Measurements from ENCODE around the gene RNU4-1. TPM values are rescaled to one million over a fixed set of nuclear protein-coding genes. Genes with fewer than 3 reads are reported as not detected.
A peak's percentile ranks its signal among the peaks of the same experiment; 100 is the strongest.

RNU4-1 gene
- total RNA-seq, 1 experiment from 2014 or later, result under 0.01 TPM

DNA sequence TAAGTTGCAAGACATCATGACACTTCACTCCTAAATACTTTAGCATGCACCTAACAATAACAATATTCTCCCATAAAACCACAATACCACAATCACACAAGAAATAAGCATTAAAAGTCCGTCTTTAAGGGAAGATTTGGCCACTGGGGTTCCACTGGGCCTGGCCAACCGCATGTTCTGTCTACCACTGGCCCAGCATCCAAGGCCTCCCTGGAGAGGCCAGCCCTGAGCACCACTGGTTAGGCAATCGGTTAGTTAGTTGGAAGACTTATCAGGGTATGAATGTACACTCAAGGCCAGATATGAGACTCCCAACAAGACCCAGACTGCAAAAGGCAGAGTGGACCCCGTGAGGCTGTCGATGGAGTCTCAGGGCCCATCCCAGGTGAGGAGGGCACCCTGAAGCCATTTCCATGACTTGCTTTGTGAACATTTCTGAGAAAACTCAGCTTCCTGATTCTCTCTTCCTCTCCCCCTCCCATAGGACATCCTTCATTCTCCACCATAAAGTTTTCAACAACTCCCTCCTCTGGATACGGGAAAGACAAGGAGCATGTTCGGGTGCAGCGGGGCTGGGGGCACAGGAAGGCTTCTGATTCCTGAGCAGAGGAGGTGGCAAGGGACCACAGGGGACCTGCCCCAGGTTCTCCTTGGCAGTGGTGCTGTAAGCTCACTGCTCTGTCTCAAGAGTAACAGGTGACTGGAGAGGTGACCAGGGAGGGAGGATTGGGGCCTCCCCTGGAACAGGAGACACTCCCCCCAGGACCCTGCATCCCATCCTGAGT lies 33.4 kb downstream of the RNU4-1 start:
- Histone ChIP-seq H3K9ac (ENCODE audit: low read length) (no peak overlapping the region), H3K9me2 (replicated peaks; ENCODE audit: low read length) (no peaks in the 10 kb centered on the region), H3K36me3 (ENCODE audit: low read depth, low read length) (peaks cover 50% of the 10 kb centered on the region), H3K27ac (ENCODE audit: low read length) (peak overlapping the region; percentile 7; the same call in 1 of the 2 replicates), H2AFZ (ENCODE audit: low read length) (no peak overlapping the region), H3K9me3 (ENCODE audit: low read length) (no peaks in the 10 kb centered on the region), H3K4me3 (ENCODE audit: low read length) (no peak overlapping the region), H3K4me1 (ENCODE audit: insufficient read depth, low read length) (peaks cover 68% of the 10 kb centered on the region), H3K4me2 (ENCODE audit: low read length) (peak overlapping the region; percentile 50), H3F3A (ENCODE audit: low read length, unreplicated experiment) (peaks cover 17% of the 10 kb centered on the region), H3K27me3 (ENCODE audit: low read length) (no peaks in the 10 kb centered on the region), H3K79me2 (ENCODE audit: low read length) (peaks cover 100% of the 10 kb centered on the region), H4K20me1 (ENCODE audit: low read length) (peaks cover 46% of the 10 kb centered on the region)
- ChIA-PET CTCF (no interaction called here), POLR2A (ENCODE audit: unreplicated experiment) (interaction anchor here (0.5 to 1.0 kb wide), 2 partner anchors 29 to 58 kb away, joined by 3 read pairs; no protein-coding TSS in a partner anchor)
- no TSS peak for BruUV-seq (replicated peaks)
- no peak for DNase-seq
- ATAC-seq, result no peak
- intact Hi-C loops (cut with micrococcal nuclease), result no loop called here
- TF ChIP-seq, protein P1, sequence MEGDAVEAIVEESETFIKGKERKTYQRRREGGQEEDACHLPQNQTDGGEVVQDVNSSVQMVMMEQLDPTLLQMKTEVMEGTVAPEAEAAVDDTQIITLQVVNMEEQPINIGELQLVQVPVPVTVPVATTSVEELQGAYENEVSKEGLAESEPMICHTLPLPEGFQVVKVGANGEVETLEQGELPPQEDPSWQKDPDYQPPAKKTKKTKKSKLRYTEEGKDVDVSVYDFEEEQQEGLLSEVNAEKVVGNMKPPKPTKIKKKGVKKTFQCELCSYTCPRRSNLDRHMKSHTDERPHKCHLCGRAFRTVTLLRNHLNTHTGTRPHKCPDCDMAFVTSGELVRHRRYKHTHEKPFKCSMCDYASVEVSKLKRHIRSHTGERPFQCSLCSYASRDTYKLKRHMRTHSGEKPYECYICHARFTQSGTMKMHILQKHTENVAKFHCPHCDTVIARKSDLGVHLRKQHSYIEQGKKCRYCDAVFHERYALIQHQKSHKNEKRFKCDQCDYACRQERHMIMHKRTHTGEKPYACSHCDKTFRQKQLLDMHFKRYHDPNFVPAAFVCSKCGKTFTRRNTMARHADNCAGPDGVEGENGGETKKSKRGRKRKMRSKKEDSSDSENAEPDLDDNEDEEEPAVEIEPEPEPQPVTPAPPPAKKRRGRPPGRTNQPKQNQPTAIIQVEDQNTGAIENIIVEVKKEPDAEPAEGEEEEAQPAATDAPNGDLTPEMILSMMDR (conservative IDR thresholded peaks at IDR 0.05; ENCODE audit: low read depth, low read length), result no peak
- no peak for TF ChIP-seq EZH2 (IDR thresholded peaks at IDR 0.05; ENCODE audit: low read length, unreplicated experiment)
- TF ChIP-seq EZH2phosphoT487 (IDR thresholded peaks at IDR 0.05; ENCODE audit: borderline replicate concordance, low read length), result no peak

DNA sequence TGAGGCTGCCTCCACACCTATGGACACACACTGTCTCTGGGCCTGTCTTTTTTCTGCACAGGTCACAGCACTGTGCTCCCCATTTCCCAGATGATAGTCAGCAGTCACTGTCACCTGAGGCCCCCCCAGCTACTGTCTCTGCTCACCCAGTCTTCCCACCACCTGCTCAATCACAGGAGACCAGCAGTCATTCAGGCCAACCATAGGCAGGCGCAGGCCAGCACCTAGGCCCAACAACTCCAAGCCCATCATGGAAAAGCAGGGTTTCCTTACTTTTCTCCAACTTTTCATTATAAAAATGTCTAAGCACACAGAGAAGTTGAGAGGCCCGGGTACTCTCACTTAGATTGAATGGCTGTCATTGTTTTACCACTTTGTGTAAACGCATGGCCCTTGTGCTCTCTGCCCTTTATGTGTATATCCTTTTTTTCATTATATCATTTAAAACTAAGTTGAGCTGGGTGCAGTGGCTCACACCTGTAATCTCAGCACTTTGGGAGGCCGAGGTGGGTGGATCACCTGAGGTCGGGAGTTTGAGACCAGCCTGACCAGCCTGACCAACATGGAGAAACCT lies 34.6 kb downstream of the RNU4-1 start:
- intact Hi-C loops (cut with micrococcal nuclease), result no loop called here
- peak overlapping the region; percentile 74 for H3K4me2 ChIP-seq (ENCODE audit: low read length)
- no peak for ATAC-seq
- POLR2A ChIA-PET (ENCODE audit: unreplicated experiment), result no interaction called here
- peaks cover 20% of the 10 kb centered on the region for H3F3A ChIP-seq (ENCODE audit: low read length, unreplicated experiment)
- no peak for DNase-seq
- H3K9me2 ChIP-seq (replicated peaks; ENCODE audit: low read length), result no peaks in the 10 kb centered on the region
- H4K20me1 ChIP-seq (ENCODE audit: low read length), result peaks cover 53% of the 10 kb centered on the region
- H3K27ac ChIP-seq (ENCODE audit: low read length), result peak overlapping the region; percentile 77
- peaks cover 47% of the 10 kb centered on the region for H3K36me3 ChIP-seq (ENCODE audit: low read depth, low read length)
- H2AFZ ChIP-seq (ENCODE audit: low read length), result no peak overlapping the region
- H3K9ac ChIP-seq (ENCODE audit: low read length), result 0 out of 2 replicates have a peak overlapping the region, but pooled peaks have one; percentile 13
- H3K9me3 ChIP-seq (ENCODE audit: low read length), result no peaks in the 10 kb centered on the region
- H3K4me1 ChIP-seq (ENCODE audit: insufficient read depth, low read length), result peaks cover 68% of the 10 kb centered on the region
- BruUV-seq (replicated peaks), result no TSS peak
- H3K27me3 ChIP-seq (ENCODE audit: low read length), result no peaks in the 10 kb centered on the region
- CTCF ChIA-PET, result interaction anchor here (1.5 kb wide), 1 partner anchor 7 kb away, joined by 6 read pairs; the partner anchor contains the start of gene PXN
- TF ChIP-seq EZH2phosphoT487 (IDR thresholded peaks at IDR 0.05; ENCODE audit: borderline replicate concordance, low read length) (no peak), EZH2 (IDR thresholded peaks at IDR 0.05; ENCODE audit: low read length, unreplicated experiment) (no peak)
- TF ChIP-seq, protein P1 (conservative IDR thresholded peaks at IDR 0.05; ENCODE audit: low read depth, low read length), result no peak
- peak overlapping the region; percentile 18; the same call in 1 of the 2 replicates for H3K4me3 ChIP-seq (ENCODE audit: low read length)
- H3K79me2 ChIP-seq (ENCODE audit: low read length), result peaks cover 100% of the 10 kb centered on the region

Measured in PC-3 (cell line).